Astrocyte (in vitro differentiated cells and primary cell): ENCODE measurements around the gene TMEM115.

Experiments used
- CTCF ChIP-seq: IDR thresholded peaks from 2 replicates; pipeline ENCODE4 v1.5.1; 2011; ENCODE audit warnings: low read depth, mild to moderate bottlenecking, inconsistent platforms, low read length, moderate library complexity; ENCODE audit not compliant: insufficient read depth
- EZH2 ChIP-seq: IDR thresholded peaks from 2 replicates; pipeline ENCODE4 v1.6.1; 2012; ENCODE audit warnings: mild to moderate bottlenecking, low read length, inconsistent platforms; ENCODE audit not compliant: insufficient read depth

- TF ChIP-seq CTCF (no peak), EZH2 (no peak)
Measured at GRCh38 chr3:50340147-50340447, 19.2 kb downstream of the TMEM115 start.
